ENCODE data around the gene RPL28.
"Not testable (repeated sequence)": the region's sequence is repeated elsewhere in the genome, so short reads cannot be mapped to it uniquely, and the experiment has no call there.

RPL28 gene

GRCh38 chr19:55398200-55398925 lies 12.6 kb downstream of the RPL28 start:
- no peak for DNase-seq

GRCh38 chr19:55400281-55401087 lies 14.8 kb downstream of the RPL28 start:
- DNase-seq, result no peak

GRCh38 chr19:55401390-55401789 lies 15.7 kb downstream of the RPL28 start:
- DNase-seq, result not testable (repeated sequence)

GRCh38 chr19:55402509-55402908 lies 16.8 kb downstream of the RPL28 start:
- DNase-seq, result no peak

GRCh38 chr19:55405638-55406037 lies 19.9 kb downstream of the RPL28 start:
- DNase-seq, result no peak

GRCh38 chr19:55406091-55406825 lies 20.5 kb downstream of the RPL28 start:
- DNase-seq, result no peak

GRCh38 chr19:55406826-55407549 lies 21.3 kb downstream of the RPL28 start:
- DNase-seq, result peak in 1 of 2 experiments; percentile 55

GRCh38 chr19:55407550-55407799 lies 21.7 kb downstream of the RPL28 start, which contains the start of gene UBE2S:
Gene UBE2S, minus strand, starts transcription at chr19:55407788. Its CDS starts 199 bp downstream, at chr19:55407589.
- not testable (repeated sequence) for DNase-seq

- DNase-seq, result peak; percentile 99 to 100
Measured at GRCh38 chr19:55407800-55408532, 22.2 kb downstream of the RPL28 start.

- no peak for DNase-seq
Measured at GRCh38 chr19:55408533-55408872, 22.8 kb downstream of the RPL28 start.

- DNase-seq, result not testable (repeated sequence)
Measured at GRCh38 chr19:55409179-55409578, 23.4 kb downstream of the RPL28 start.

GRCh38 chr19:55410168-55410567 lies 24.4 kb downstream of the RPL28 start:
- DNase-seq, result no peak

GRCh38 chr19:55418185-55418584 lies 32.5 kb downstream of the RPL28 start:
- peak; percentile 75 to 88 for DNase-seq

GRCh38 chr19:55419103-55419502 lies 33.4 kb downstream of the RPL28 start:
- DNase-seq, result no peak

GRCh38 chr19:55419624-55420236 lies 34.0 kb downstream of the RPL28 start:
- no peak for DNase-seq

GRCh38 chr19:55421281-55421680 lies 35.5 kb downstream of the RPL28 start:
- not testable (repeated sequence) for DNase-seq

GRCh38 chr19:55423225-55424005 lies 37.7 kb downstream of the RPL28 start:
- no peak for DNase-seq

GRCh38 chr19:55424518-55424917 lies 38.8 kb downstream of the RPL28 start:
- DNase-seq, result no peak

- no peak for DNase-seq
Measured at GRCh38 chr19:55426042-55426441, 40.3 kb downstream of the RPL28 start.

GRCh38 chr19:55431183-55431582 lies 45.5 kb downstream of the RPL28 start:
- DNase-seq, result no peak
